Ectodermal cell (in vitro differentiated cells): ENCODE data around the gene FGF21.

ENCODE experiments used
- H3K27ac ChIP-seq: 2 replicates; pipeline ENCODE4 v1.7.0; 2013; ENCODE audit warnings: mild to moderate bottlenecking, low read depth, low read length; ENCODE audit not compliant: insufficient read depth, poor library complexity, severe bottlenecking
- H3K27me3 ChIP-seq: 2 replicates; pipeline ENCODE4 v1.7.0; 2013; ENCODE audit warnings: mild to moderate bottlenecking, low read length; ENCODE audit not compliant: insufficient read depth, control insufficient read depth, poor library complexity, severe bottlenecking
- H3K36me3 ChIP-seq: one replicate; pipeline ENCODE4 v1.7.0; 2013; ENCODE audit warnings: low read length; ENCODE audit not compliant: control insufficient read depth, insufficient read depth
- H3K4me1 ChIP-seq: one replicate; pipeline ENCODE4 v1.7.0; 2013; ENCODE audit warnings: low read length; ENCODE audit not compliant: control insufficient read depth, insufficient read depth
- H3K4me3 ChIP-seq: 2 replicates; pipeline ENCODE4 v1.7.0; 2013; ENCODE audit warnings: low read depth, low read length, control low read depth; ENCODE audit not compliant: insufficient read depth
- H3K9me3 ChIP-seq: 2 replicates; pipeline ENCODE4 v1.7.0; 2013; ENCODE audit warnings: mild to moderate bottlenecking, low read length, moderate library complexity; ENCODE audit not compliant: control insufficient read depth
- WGBS, 2 experiments: methylation state at CpG; one replicate each; pipeline ENCODE4 v1.1.7; 2013; ENCODE audit warnings: missing lambda C conversion rate in 2 of 2; 5-methylcytosine and 5-hydroxymethylcytosine counted together

Gene FGF21

GRCh38 chr19:48731452-48731851 lies 23.9 kb upstream of the FGF21 start:
- Histone ChIP-seq H3K9me3 (no peaks in the 10 kb centered on the region), H3K27ac (no peak overlapping the region), H3K4me3 (no peak overlapping the region), H3K36me3 (no peaks in the 10 kb centered on the region), H3K27me3 (no peaks in the 10 kb centered on the region), H3K4me1 (no peaks in the 10 kb centered on the region)
- WGBS, 2 experiments, result 90 to 96% methylated on average over 4 of the region's 4 CpGs

GRCh38 chr19:48734625-48735024 lies 20.7 kb upstream of the FGF21 start:
- Histone ChIP-seq H3K27ac (no peak overlapping the region), H3K27me3 (peaks cover 8% of the 10 kb centered on the region), H3K4me1 (no peaks in the 10 kb centered on the region), H3K36me3 (no peaks in the 10 kb centered on the region), H3K4me3 (peak overlapping the region; percentile 66), H3K9me3 (no peaks in the 10 kb centered on the region)
- 94 to 96% methylated on average over 9 of the region's 9 CpGs for WGBS, 2 experiments

DNA sequence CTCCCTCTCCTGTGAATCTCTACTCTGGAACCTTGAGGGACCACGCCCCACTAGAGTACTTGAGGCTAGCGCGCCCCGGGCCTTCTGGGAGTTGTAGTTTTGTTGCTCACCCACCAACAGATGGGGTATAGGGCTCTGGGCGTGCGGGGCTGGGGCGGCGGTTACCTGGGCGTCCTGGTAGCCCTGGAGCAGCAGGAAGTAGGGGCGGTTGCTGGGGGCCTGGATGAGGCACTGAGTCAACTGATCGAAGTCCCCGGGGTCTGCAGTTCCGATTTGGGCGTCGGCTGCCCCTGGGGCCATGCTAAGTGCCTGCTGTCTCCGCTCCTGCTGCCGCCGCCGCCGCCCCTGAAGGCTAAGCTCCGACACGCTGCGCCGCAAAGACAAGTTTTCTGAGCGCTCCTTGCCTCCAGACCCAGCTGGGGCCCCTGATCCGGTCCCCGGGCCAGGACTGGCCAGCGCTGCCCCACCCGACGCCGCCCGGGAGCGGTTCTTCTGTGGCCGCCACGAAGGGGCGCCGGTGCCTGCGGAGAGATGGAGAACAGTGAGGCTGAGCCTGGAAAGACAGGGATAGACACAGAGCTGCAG lies 20.2 kb upstream of the FGF21 start:
- peaks cover 4% of the 10 kb centered on the region for H3K4me1 ChIP-seq
- H3K9me3 ChIP-seq, result no peaks in the 10 kb centered on the region
- peaks cover 13% of the 10 kb centered on the region for H3K27me3 ChIP-seq
- no peak overlapping the region for H3K27ac ChIP-seq
- no peaks in the 10 kb centered on the region for H3K36me3 ChIP-seq
- peak overlapping the region; percentile 66 for H3K4me3 ChIP-seq
- 2% methylated on average over 38 of the region's 38 CpGs for WGBS, 2 experiments

DNA sequence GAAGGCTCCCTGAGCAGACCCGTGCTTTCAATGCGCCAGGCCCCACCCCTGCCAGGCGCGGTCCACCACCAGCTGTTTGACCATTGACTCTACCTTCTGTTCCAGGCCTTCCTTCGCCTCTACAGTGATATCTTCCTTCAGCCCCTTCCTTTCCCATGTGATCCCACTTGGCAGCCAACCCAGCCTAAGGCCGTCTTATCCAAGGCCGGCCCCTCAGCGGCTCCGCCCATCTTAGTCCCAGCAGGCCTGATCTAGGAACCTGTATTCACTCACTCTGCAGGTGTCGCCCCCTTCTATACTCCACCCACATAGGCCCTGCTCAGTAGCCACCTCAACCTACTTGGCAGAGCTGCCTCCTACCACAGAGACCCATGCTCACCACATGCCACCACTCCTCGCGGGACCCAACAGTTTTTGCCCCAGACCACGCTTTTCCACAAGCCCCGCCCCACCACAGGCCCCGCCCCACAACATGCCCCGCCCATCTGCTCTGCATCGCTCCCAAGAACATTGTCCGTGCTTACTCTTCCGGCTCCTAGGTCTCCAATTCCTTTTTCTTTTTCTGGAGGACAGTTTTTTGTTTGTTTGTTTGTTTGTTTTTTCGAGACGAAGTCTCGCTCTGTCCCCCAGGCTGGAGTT lies 17.8 kb upstream of the FGF21 start:
- 78 to 84% methylated on average over 22 of the region's 22 CpGs for WGBS, 2 experiments
- H3K27me3 ChIP-seq, result peaks cover 25% of the 10 kb centered on the region
- no peaks in the 10 kb centered on the region for H3K36me3 ChIP-seq
- H3K27ac ChIP-seq, result no peak overlapping the region
- peaks cover 5% of the 10 kb centered on the region for H3K4me1 ChIP-seq
- no peak overlapping the region for H3K4me3 ChIP-seq
- no peaks in the 10 kb centered on the region for H3K9me3 ChIP-seq

DNA sequence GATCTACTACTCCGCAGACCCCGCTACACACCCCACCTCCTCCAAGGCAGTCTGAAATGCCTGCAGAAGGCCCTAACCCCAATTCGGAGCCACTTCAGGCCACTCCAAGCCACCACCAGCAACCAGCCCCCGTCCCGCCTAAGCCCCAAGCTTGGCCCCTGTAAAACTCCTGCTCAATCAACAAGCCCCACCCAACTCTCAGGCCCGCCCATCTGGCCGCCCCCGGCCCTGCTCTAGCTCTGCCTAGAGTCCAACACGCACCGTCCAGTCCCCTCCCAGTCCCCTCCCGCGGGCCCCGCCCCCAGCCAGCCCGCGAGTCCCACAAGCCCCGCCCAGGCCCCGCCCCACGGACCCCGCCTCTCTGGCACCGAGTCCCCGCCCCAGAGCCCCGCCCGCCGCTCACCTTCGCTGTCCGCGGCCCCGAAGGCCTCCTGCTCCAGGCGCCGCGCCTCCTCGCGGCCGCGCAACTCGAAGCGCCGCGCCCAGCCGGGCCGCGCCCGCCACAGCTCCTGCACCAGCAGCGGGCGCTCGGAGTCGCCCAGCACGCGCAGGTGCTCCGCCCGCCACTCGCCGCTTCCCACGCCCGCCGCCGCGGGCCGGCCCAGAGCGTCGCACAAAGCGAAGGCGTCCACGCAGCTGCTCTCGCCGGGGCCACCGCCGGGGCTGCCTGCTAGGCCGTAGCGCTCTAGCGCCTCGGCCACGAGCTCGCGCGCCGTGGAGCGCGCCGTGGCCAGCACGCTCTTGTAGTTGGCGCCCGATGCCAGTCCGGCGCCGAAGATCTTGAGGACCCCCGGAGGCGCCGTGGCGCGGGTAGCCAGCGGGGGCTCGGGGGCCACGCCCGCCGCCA lies 16.5 kb upstream of the FGF21 start:
- 2% methylated on average over 96 of the region's 96 CpGs for WGBS, 2 experiments
- peak overlapping the region; percentile 51 for H3K4me3 ChIP-seq
- no peaks in the 10 kb centered on the region for H3K36me3 ChIP-seq
- H3K4me1 ChIP-seq, result peaks cover 5% of the 10 kb centered on the region
- no peak overlapping the region for H3K27ac ChIP-seq
- peaks cover 25% of the 10 kb centered on the region for H3K27me3 ChIP-seq
- H3K9me3 ChIP-seq, result no peaks in the 10 kb centered on the region

DNA sequence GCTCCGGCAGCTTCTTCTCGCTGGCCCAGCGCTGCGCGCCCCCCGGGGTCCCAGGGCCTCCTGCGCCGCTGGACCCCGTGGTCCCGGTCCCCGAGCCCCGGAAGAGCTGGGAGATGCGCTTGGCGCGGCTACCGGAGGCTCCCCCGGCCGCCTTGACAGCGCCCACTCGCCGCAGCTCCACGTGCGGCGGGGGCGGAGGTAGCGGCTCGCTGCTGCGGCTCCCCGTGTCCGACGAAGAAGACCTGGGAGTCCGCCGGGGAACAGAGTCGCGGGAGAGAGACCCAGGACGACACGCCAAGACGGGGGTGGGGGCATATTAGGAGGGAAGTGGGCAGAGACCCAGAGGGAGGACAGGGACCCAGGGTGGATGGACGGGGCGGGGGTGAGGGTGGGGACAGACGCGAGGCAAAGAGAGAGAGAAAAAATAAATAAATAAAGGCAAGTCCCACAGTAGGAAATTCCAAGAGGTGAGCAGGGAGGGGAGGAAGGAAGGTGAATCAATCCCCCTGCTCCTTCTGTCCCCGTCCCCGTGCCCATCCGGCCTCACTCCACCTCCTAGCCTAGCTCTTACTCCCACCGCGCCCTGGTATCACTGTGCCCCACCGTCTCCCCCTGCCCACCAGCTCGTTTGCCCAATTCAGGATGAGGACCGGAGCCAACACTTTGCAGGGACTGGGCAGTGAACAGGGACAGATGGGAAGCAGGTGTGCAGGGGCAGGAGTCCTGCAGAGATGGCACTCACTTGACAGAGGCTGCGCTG lies 15.7 kb upstream of the FGF21 start:
- Histone ChIP-seq H3K9me3 (no peaks in the 10 kb centered on the region), H3K36me3 (no peaks in the 10 kb centered on the region), H3K4me1 (peaks cover 5% of the 10 kb centered on the region), H3K4me3 (peak overlapping the region; percentile 51), H3K27ac (no peak overlapping the region), H3K27me3 (peaks cover 25% of the 10 kb centered on the region)
- WGBS, 2 experiments, result 16% methylated on average over 51 of the region's 51 CpGs

- no peaks in the 10 kb centered on the region for H3K36me3 ChIP-seq
- H3K27me3 ChIP-seq, result peaks cover 25% of the 10 kb centered on the region
- H3K4me1 ChIP-seq, result peaks cover 5% of the 10 kb centered on the region
- no peaks in the 10 kb centered on the region for H3K9me3 ChIP-seq
- no peak within 1 kb of the TSS for H3K27ac ChIP-seq
- peak within 1 kb of the TSS; percentile 51 for H3K4me3 ChIP-seq
- WGBS, 2 experiments, result 83 to 87% methylated on average over 27 of the region's 27 CpGs
Measured at GRCh38 chr19:48740164-48740972, 15.0 kb upstream of the FGF21 start, which contains the start of gene RASIP1. Gene RASIP1 (minus strand): TSS chr19:48740610. CDS start chr19:48740282, 328 bp downstream.

- 64 to 71% methylated on average over 35 of the region's 35 CpGs for WGBS, 2 experiments
- no peak overlapping the region for H3K4me3 ChIP-seq
- peaks cover 25% of the 10 kb centered on the region for H3K27me3 ChIP-seq
- H3K27ac ChIP-seq, result no peak overlapping the region
- peaks cover 5% of the 10 kb centered on the region for H3K4me1 ChIP-seq
- no peaks in the 10 kb centered on the region for H3K36me3 ChIP-seq
- no peaks in the 10 kb centered on the region for H3K9me3 ChIP-seq
Measured at GRCh38 chr19:48741129-48741999, 14.0 kb upstream of the FGF21 start.

DNA sequence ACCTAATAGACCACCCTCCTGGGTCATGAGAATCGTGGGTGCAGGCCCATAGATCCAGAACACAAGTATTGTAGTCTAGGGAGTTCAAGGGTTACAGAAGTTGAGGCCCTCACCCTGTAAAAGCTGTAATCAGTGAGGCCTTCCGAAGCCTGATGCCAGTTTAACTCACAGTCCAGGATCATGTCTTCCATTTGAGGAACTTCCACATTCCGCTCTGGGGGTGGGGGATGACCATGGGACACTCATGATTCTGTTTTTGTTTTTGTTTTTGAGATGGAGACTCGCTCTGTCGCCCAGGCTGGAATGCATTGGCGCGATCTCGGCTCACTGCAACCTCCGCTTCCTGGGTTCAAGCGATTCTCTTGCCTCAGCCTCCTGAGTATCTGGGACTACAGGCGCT lies 13.2 kb upstream of the FGF21 start:
- 90 to 94% methylated on average over 11 of the region's 11 CpGs for WGBS, 2 experiments
- no peak overlapping the region for H3K4me3 ChIP-seq
- H3K27me3 ChIP-seq, result peaks cover 25% of the 10 kb centered on the region
- no peak overlapping the region for H3K27ac ChIP-seq
- no peaks in the 10 kb centered on the region for H3K9me3 ChIP-seq
- H3K4me1 ChIP-seq, result peaks cover 5% of the 10 kb centered on the region
- no peaks in the 10 kb centered on the region for H3K36me3 ChIP-seq
